Muscle layer of colon (tissue), 2 donors: ENCODE results near the gene CPNE7.
"Not testable (repeated sequence)": the region's sequence is repeated elsewhere in the genome, so short reads cannot be mapped to it uniquely, and the experiment has no call there.

Experiments
- H3K27ac ChIP-seq: one replicate; pipeline ENCODE4 v1.7.0; 2013; ENCODE audit warnings: low read depth, mild to moderate bottlenecking, low read length, moderate library complexity
- H3K27me3 ChIP-seq, 2 donors: one replicate each; pipeline ENCODE4 v1.7.0; 2013; ENCODE audit warnings: low read length in 2 of 2, mild to moderate bottlenecking in 2 of 2; ENCODE audit not compliant: insufficient read depth in 2 of 2, control insufficient read depth in 1 of 2
- H3K36me3 ChIP-seq: one replicate; pipeline ENCODE4 v1.7.0; 2013; ENCODE audit warnings: mild to moderate bottlenecking, low read length; ENCODE audit not compliant: insufficient read depth
- H3K4me1 ChIP-seq: one replicate; pipeline ENCODE4 v1.7.0; 2013; ENCODE audit warnings: mild to moderate bottlenecking, low read length; ENCODE audit not compliant: insufficient read depth
- H3K4me3 ChIP-seq, 2 donors: one replicate each; pipeline ENCODE4 v1.7.0; 2013; ENCODE audit warnings: low read length in 2 of 2, low read depth in 1 of 2, mild to moderate bottlenecking in 1 of 2, moderate library complexity in 1 of 2
- H3K9ac ChIP-seq: one replicate; pipeline ENCODE4 v1.7.0; 2013; ENCODE audit warnings: low read length
- H3K9me3 ChIP-seq: one replicate; pipeline ENCODE4 v1.7.0; 2013; ENCODE audit warnings: mild to moderate bottlenecking, low read length
- donor health status: abdominal sarcoma.
- donor health status: Adenocarcinoma of cecum.

The CPNE7 gene

GRCh38 chr16:89581861-89582563 lies 6.5 kb downstream of the CPNE7 start:
- no peaks in the 10 kb centered on the region for H3K9me3 ChIP-seq
- H3K9ac ChIP-seq = no peak overlapping the region
- no peak overlapping the region for H3K27ac ChIP-seq
- no peaks in the 10 kb centered on the region for H3K4me1 ChIP-seq
- no peak overlapping the region for H3K4me3 ChIP-seq
- H3K27me3 ChIP-seq = peaks cover 0 to 9% of the 10 kb centered on the region in 2 donors
- H3K36me3 ChIP-seq = no peaks in the 10 kb centered on the region

- no peaks in the 10 kb centered on the region for H3K36me3 ChIP-seq
- H3K27me3 ChIP-seq = peaks cover 0 to 2% of the 10 kb centered on the region in 2 donors
- no peaks in the 10 kb centered on the region for H3K9me3 ChIP-seq
- H3K9ac ChIP-seq = no peak overlapping the region
- H3K4me1 ChIP-seq = no peaks in the 10 kb centered on the region
- H3K27ac ChIP-seq = no peak overlapping the region
- no peak overlapping the region for H3K4me3 ChIP-seq
These were observed 7.1 kb downstream of the CPNE7 start for GRCh38 chr16:89582614-89583196.

GRCh38 chr16:89583197-89583894 lies 7.8 kb downstream of the CPNE7 start:
- Histone ChIP-seq H3K9ac (no peak overlapping the region), H3K9me3 (no peaks in the 10 kb centered on the region), H3K36me3 (no peaks in the 10 kb centered on the region), H3K27ac (no peak overlapping the region), H3K27me3 (no peaks in the 10 kb centered on the region), H3K4me1 (no peaks in the 10 kb centered on the region), H3K4me3 (no peak overlapping the region)

- Histone ChIP-seq H3K27ac (no peak overlapping the region), H3K27me3 (no peaks in the 10 kb centered on the region)
These were observed 8.5 kb downstream of the CPNE7 start for GRCh38 chr16:89583895-89584644.

GRCh38 chr16:89584768-89585549 lies 9.4 kb downstream of the CPNE7 start:
- H3K4me1 ChIP-seq = no peaks in the 10 kb centered on the region

More at GRCh38 chr16:89583895-89584644, 8.5 kb downstream of the CPNE7 start:
- Histone ChIP-seq H3K4me1 (no peaks in the 10 kb centered on the region), H3K9me3 (no peaks in the 10 kb centered on the region), H3K4me3 (no peak overlapping the region), H3K9ac (no peak overlapping the region), H3K36me3 (no peaks in the 10 kb centered on the region)

GRCh38 chr16:89586218-89586617 lies 10.7 kb downstream of the CPNE7 start:
- H3K9ac ChIP-seq = no peak overlapping the region
- H3K27me3 ChIP-seq = no peaks in the 10 kb centered on the region
- H3K9me3 ChIP-seq = no peaks in the 10 kb centered on the region
- H3K4me3 ChIP-seq = no peak overlapping the region
- no peak overlapping the region for H3K27ac ChIP-seq
- H3K36me3 ChIP-seq = no peaks in the 10 kb centered on the region
- H3K4me1 ChIP-seq = no peaks in the 10 kb centered on the region

More at GRCh38 chr16:89584768-89585549, 9.4 kb downstream of the CPNE7 start:
- Histone ChIP-seq H3K27me3 (no peaks in the 10 kb centered on the region), H3K27ac (no peak overlapping the region), H3K4me3 (no peak overlapping the region), H3K9ac (no peak overlapping the region), H3K9me3 (no peaks in the 10 kb centered on the region), H3K36me3 (no peaks in the 10 kb centered on the region)

GRCh38 chr16:89586853-89587252 lies 11.3 kb downstream of the CPNE7 start:
- no peaks in the 10 kb centered on the region for H3K36me3 ChIP-seq
- H3K4me1 ChIP-seq = no peaks in the 10 kb centered on the region
- no peak overlapping the region for H3K4me3 ChIP-seq
- no peaks in the 10 kb centered on the region for H3K9me3 ChIP-seq
- H3K27me3 ChIP-seq = no peaks in the 10 kb centered on the region
- no peak overlapping the region for H3K27ac ChIP-seq
- no peak overlapping the region for H3K9ac ChIP-seq

- H3K4me1 ChIP-seq, H3K27me3 ChIP-seq, H3K9ac ChIP-seq, H3K36me3 ChIP-seq, H3K4me3 ChIP-seq, H3K27ac ChIP-seq, H3K9me3 ChIP-seq: not testable (repeated sequence)
These were observed 12.1 kb downstream of the CPNE7 start for GRCh38 chr16:89587676-89588075.

GRCh38 chr16:89588413-89589109 lies 13.0 kb downstream of the CPNE7 start:
- Histone ChIP-seq H3K9ac (no peak overlapping the region), H3K36me3 (no peaks in the 10 kb centered on the region), H3K27me3 (no peaks in the 10 kb centered on the region), H3K9me3 (no peaks in the 10 kb centered on the region), H3K4me3 (no peak overlapping the region), H3K27ac (no peak overlapping the region), H3K4me1 (no peaks in the 10 kb centered on the region)

- Histone ChIP-seq H3K36me3 (no peaks in the 10 kb centered on the region), H3K9ac (no peak overlapping the region), H3K4me3 (no peak overlapping the region), H3K27ac (no peak overlapping the region), H3K4me1 (no peaks in the 10 kb centered on the region), H3K9me3 (no peaks in the 10 kb centered on the region), H3K27me3 (no peaks in the 10 kb centered on the region)
These were observed 13.8 kb downstream of the CPNE7 start for GRCh38 chr16:89589241-89589926.
